Tibial artery (tissue), 4 donors: ENCODE data around the gene GABRG3.

Experiments
- DNase-seq, 2 donors: peaks; one replicate each; pipeline ENCODE4 v3.0.0-alpha.2; 2019
- H3K27ac ChIP-seq, 2 donors: fragments of 200-600 bp; sonication (generic) in 1 of 2; 1 replicate in 1 of 2; 2 replicates in 1 of 2; pipeline ENCODE4 v1.5.1; 2018 to 2019; ENCODE audit warnings: mild to moderate bottlenecking in 1 of 2
- H3K27me3 ChIP-seq, 2 donors: fragments of 200-600 bp; sonication (generic) in 1 of 2; one replicate each; pipeline versions ENCODE4 v1.5.1 to v1.6.0; 2016 to 2019
- H3K36me3 ChIP-seq, 3 donors: fragments of 200-600 bp; sonication (generic) in 2 of 3; one replicate each; pipeline ENCODE4 v1.5.1; 2016 to 2019; ENCODE audit warnings: mild to moderate bottlenecking in 2 of 3
- H3K4me1 ChIP-seq, 4 donors: fragments of 200-600 bp; sonication (generic) in 2 of 4; 1 replicate in 3 of 4; 2 replicates in 1 of 4; pipeline ENCODE4 v1.5.1; 2016 to 2019
- H3K4me3 ChIP-seq, 2 donors: fragments of 200-600 bp; sonication (generic) in 1 of 2; 1 replicate in 1 of 2; 2 replicates in 1 of 2; pipeline ENCODE4 v1.5.1; 2018 to 2019; ENCODE audit warnings: mild to moderate bottlenecking in 2 of 2
- H3K9me3 ChIP-seq, 3 donors: fragments of 200-600 bp; sonication (generic) in 1 of 3; one replicate each; pipeline ENCODE4 v1.5.1; 2016 to 2019
- intact Hi-C: fragments of 100-400 bp; cut with DNase I; formaldehyde crosslinking; loops from one replicate; pipeline ENCODE4 v1.15.0; 2023; ENCODE audit warnings: low total_unique reads
- TF ChIP-seq, protein P1 (sequence below), 2 experiments: fragments of 200-600 bp in 1 of 2; fragments of 450-650 bp in 1 of 2; IDR thresholded peaks; one replicate each; pipeline ENCODE4 v1.5.1; 2017 to 2019; ENCODE audit warnings: antibody characterized with exemption in 2 of 2, mild to moderate bottlenecking in 1 of 2, moderate library complexity in 1 of 2

GABRG3 gene

GRCh38 chr15:27235161-27235560 lies 264.2 kb downstream of the GABRG3 start:
- TF ChIP-seq, protein P1, sequence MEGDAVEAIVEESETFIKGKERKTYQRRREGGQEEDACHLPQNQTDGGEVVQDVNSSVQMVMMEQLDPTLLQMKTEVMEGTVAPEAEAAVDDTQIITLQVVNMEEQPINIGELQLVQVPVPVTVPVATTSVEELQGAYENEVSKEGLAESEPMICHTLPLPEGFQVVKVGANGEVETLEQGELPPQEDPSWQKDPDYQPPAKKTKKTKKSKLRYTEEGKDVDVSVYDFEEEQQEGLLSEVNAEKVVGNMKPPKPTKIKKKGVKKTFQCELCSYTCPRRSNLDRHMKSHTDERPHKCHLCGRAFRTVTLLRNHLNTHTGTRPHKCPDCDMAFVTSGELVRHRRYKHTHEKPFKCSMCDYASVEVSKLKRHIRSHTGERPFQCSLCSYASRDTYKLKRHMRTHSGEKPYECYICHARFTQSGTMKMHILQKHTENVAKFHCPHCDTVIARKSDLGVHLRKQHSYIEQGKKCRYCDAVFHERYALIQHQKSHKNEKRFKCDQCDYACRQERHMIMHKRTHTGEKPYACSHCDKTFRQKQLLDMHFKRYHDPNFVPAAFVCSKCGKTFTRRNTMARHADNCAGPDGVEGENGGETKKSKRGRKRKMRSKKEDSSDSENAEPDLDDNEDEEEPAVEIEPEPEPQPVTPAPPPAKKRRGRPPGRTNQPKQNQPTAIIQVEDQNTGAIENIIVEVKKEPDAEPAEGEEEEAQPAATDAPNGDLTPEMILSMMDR (IDR thresholded peaks at IDR 0.05), result no peak
- no peak for DNase-seq
- no peak overlapping the region for H3K27ac ChIP-seq
- H3K36me3 ChIP-seq, result no peaks in the 10 kb centered on the region
- no peaks in the 10 kb centered on the region for H3K27me3 ChIP-seq
- intact Hi-C loops, result no loop called here
- H3K4me3 ChIP-seq, result no peak overlapping the region
- H3K9me3 ChIP-seq, result no peaks in the 10 kb centered on the region
- H3K4me1 ChIP-seq, result no peaks in the 10 kb centered on the region

- no peaks in the 10 kb centered on the region for H3K36me3 ChIP-seq
- H3K27ac ChIP-seq, result no peak overlapping the region
- no peak for DNase-seq
- TF ChIP-seq, protein P1 (IDR thresholded peaks at IDR 0.05), result no peak
- no peaks in the 10 kb centered on the region for H3K9me3 ChIP-seq
- no peaks in the 10 kb centered on the region for H3K27me3 ChIP-seq
- intact Hi-C loops, result no loop called here
- H3K4me3 ChIP-seq, result no peak overlapping the region
- no peaks in the 10 kb centered on the region for H3K4me1 ChIP-seq
These were observed 264.7 kb downstream of the GABRG3 start for GRCh38 chr15:27235681-27236080.

- no peak overlapping the region for H3K4me3 ChIP-seq
- no peaks in the 10 kb centered on the region for H3K4me1 ChIP-seq
- no peaks in the 10 kb centered on the region for H3K27me3 ChIP-seq
- intact Hi-C loops, result no loop called here
- TF ChIP-seq, protein P1 (IDR thresholded peaks at IDR 0.05), result no peak
- no peaks in the 10 kb centered on the region for H3K36me3 ChIP-seq
- no peaks in the 10 kb centered on the region for H3K9me3 ChIP-seq
- no peak overlapping the region for H3K27ac ChIP-seq
- DNase-seq, result no peak
These were observed 266.4 kb downstream of the GABRG3 start for GRCh38 chr15:27237319-27237939.

GRCh38 chr15:27238209-27238608 lies 267.2 kb downstream of the GABRG3 start:
- DNase-seq, result no peak
- H3K9me3 ChIP-seq, result no peaks in the 10 kb centered on the region
- intact Hi-C loops, result no loop called here
- TF ChIP-seq, protein P1 (IDR thresholded peaks at IDR 0.05), result no peak
- H3K36me3 ChIP-seq, result no peaks in the 10 kb centered on the region
- no peaks in the 10 kb centered on the region for H3K4me1 ChIP-seq
- H3K4me3 ChIP-seq, result no peak overlapping the region
- H3K27ac ChIP-seq, result no peak overlapping the region
- no peaks in the 10 kb centered on the region for H3K27me3 ChIP-seq

DNA sequence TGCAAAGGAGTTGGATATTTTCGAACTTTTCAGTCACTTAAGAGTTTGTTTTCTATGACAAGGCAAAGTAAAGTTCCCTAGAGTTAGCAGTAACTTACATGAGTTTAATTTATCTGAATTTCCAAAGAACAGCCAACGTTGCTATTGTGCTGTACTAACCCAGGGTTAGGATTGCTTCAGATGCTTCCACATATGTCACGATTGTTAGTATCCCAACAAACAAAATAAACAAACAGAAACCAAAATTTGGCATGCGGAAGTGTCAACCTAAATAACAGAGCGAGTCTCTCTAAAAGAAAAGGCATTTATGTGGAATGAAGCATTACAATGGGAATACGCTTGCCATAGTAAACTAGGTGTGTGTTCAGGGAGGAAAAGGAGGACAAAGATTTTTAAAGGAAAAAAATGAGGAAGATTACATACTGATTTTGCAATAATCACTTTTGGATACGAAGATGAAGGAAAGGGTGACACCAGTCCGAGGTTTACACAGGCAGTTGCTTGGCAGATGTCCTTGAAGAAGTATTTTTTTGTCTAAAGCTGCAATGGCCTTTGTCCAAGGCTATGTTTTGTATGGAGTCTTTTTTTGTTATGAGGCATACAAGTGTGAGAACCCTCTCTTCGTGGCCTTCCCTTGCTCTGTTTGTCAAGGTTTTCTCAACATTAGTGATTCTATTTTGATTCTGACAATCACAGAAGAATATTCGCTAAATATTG lies 267.9 kb downstream of the GABRG3 start:
- Histone ChIP-seq H3K27me3 (no peaks in the 10 kb centered on the region), H3K36me3 (no peaks in the 10 kb centered on the region), H3K9me3 (no peaks in the 10 kb centered on the region), H3K4me1 (no peaks in the 10 kb centered on the region), H3K27ac (no peak overlapping the region), H3K4me3 (no peak overlapping the region)
- TF ChIP-seq, protein P1 (IDR thresholded peaks at IDR 0.05), result no peak
- intact Hi-C loops, result no loop called here
- no peak for DNase-seq
